Activated CD4-positive, alpha-beta T cell treated with anti-CD3 and anti-CD28 coated beads, Interleukin-2, amount 10 ng/mL, durations not matched to agents 24 days and 14 days (primary cell): ENCODE measurements around the gene UMOD. TPM values are rescaled to one million over a fixed set of nuclear protein-coding genes. Genes with fewer than 3 reads are reported as not detected.

Experiments used
- DNase-seq: peaks from one replicate; pipeline ENCODE4 v3.0.0; 2022
- H3K27ac Mint-ChIP-seq: one replicate; pipeline ENCODE4 v1.8.0; 2022; ENCODE audit warnings: mild to moderate bottlenecking, mixed read lengths
- H3K27me3 Mint-ChIP-seq: one replicate; pipeline ENCODE4 v1.8.0; 2022; ENCODE audit warnings: mixed read lengths
- H3K36me3 Mint-ChIP-seq: one replicate; pipeline ENCODE4 v1.8.0; 2022; ENCODE audit warnings: low read depth, mild to moderate bottlenecking, mixed read lengths
- H3K4me1 Mint-ChIP-seq: one replicate; pipeline ENCODE4 v1.8.0; 2021; ENCODE audit warnings: mixed read lengths
- H3K4me3 Mint-ChIP-seq: one replicate; pipeline ENCODE4 v1.8.0; 2022; ENCODE audit warnings: mild to moderate bottlenecking, moderate library complexity, mixed read lengths
- H3K9me3 Mint-ChIP-seq: one replicate; pipeline ENCODE4 v1.8.0; 2021; ENCODE audit warnings: mixed read lengths
- intact Hi-C: fragments of 100-400 bp; cut with micrococcal nuclease; formaldehyde crosslinking; loops from one replicate; pipeline ENCODE4 v1.15.1; 2023
- total RNA-seq: library from RNA; stranded (reverse); gene quantifications from 2 replicates; pipeline ENCODE4 v1.2.3, GENCODE V29; 2022

The UMOD gene
- total RNA-seq, 1 donor from 2014 or later, result not detected

DNA sequence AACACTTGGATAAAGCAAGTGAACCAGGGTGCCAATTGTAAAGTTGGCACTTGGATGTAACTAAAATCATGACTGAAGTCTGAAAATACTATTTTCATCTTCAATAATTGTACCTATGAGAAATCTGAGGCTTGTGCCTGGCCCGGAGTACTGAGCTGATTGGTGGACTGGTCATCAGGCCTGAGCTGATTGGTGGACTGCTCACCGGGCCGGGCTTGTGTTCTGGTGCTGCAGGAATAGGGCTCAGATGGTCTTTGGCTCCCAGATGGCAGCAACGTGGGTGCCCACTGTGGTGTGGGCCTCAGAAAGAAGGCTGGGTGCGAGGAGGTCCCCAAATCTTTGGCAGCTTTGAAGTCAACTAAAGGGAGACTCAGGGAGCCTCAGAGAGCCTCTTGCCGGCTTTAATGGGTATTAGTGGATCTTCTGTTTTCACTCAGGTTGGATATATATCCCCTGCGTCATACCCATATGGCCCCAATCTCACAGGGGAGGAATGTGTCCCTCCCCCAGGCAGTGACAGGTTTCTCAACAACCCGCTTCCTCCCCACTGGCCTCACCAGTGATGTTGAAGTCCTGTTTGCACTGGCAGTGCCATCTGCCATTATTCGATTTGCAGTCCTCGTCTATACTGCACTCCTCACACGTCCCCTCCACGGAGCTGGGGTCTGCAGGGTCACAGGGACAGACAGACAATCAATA lies 4.7 kb downstream of the UMOD start:
- H3K36me3 Mint-ChIP-seq, result no peaks in the 10 kb centered on the region
- H3K27ac Mint-ChIP-seq, result no peak overlapping the region
- no peak for DNase-seq
- H3K27me3 Mint-ChIP-seq, result no peaks in the 10 kb centered on the region
- no peaks in the 10 kb centered on the region for H3K4me1 Mint-ChIP-seq
- intact Hi-C loops, result no loop called here
- H3K9me3 Mint-ChIP-seq, result no peaks in the 10 kb centered on the region
- H3K4me3 Mint-ChIP-seq, result no peak overlapping the region

- Mint-ChIP-seq H3K36me3 (no peaks in the 10 kb centered on the region), H3K27me3 (no peaks in the 10 kb centered on the region), H3K4me1 (no peaks in the 10 kb centered on the region), H3K9me3 (no peaks in the 10 kb centered on the region), H3K27ac (no peak overlapping the region), H3K4me3 (no peak overlapping the region)
- DNase-seq, result no peak
- intact Hi-C loops, result no loop called here
Measured at GRCh38 chr16:20344611-20345010, 7.9 kb downstream of the UMOD start.

DNA sequence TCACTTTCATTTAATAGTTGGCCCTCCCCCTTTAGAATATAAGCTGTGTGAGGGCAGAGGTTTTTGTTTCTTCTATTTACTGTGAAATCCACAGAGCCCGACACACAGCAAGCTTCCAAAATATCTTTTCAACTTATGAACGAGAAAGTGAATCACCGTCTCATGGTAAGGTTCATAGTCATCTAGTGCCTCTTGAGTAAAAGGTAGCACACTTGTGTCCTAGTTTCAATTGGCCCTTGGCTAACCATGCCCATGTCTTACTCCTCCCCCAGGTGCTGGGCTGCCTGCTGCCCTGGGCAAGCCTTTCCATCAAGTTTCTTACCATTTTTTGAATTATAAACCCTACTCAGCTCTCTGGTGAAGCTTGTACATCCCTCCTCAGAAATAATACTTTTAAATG lies 12.8 kb downstream of the UMOD start:
- Mint-ChIP-seq H3K36me3 (no peaks in the 10 kb centered on the region), H3K27me3 (no peaks in the 10 kb centered on the region), H3K9me3 (no peaks in the 10 kb centered on the region), H3K4me1 (no peaks in the 10 kb centered on the region), H3K4me3 (no peak overlapping the region), H3K27ac (no peak overlapping the region)
- DNase-seq, result no peak
- intact Hi-C loops, result no loop called here

DNA sequence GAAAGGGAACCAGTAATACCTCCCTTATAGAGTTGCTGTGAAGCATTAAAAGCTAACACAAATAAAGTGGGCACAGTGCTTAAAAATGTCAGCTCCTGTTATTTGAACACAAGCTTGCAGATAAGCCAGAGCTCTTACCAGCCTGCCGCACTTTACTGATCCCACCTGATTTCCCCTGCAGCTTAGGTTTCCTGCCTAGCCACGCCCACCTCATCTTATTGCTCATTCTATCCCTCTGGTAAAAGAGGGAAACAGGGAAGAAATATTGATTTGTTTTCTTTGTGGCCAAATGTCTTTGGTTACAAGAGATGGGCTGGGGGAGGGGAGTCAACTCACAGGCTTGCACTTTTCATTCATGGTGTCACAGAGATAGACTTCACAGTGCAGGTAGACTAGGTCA lies 15.6 kb downstream of the UMOD start:
- H3K27me3 Mint-ChIP-seq, result no peaks in the 10 kb centered on the region
- no peaks in the 10 kb centered on the region for H3K9me3 Mint-ChIP-seq
- H3K27ac Mint-ChIP-seq, result no peak overlapping the region
- H3K4me3 Mint-ChIP-seq, result no peak overlapping the region
- intact Hi-C loops, result no loop called here
- H3K4me1 Mint-ChIP-seq, result no peaks in the 10 kb centered on the region
- no peak for DNase-seq
- H3K36me3 Mint-ChIP-seq, result no peaks in the 10 kb centered on the region

GRCh38 chr16:20334396-20334795 lies 18.1 kb downstream of the UMOD start:
- intact Hi-C loops, result no loop called here
- no peak for DNase-seq
- H3K27me3 Mint-ChIP-seq, result no peaks in the 10 kb centered on the region
- no peak overlapping the region for H3K4me3 Mint-ChIP-seq
- H3K27ac Mint-ChIP-seq, result no peak overlapping the region
- H3K9me3 Mint-ChIP-seq, result no peaks in the 10 kb centered on the region
- no peaks in the 10 kb centered on the region for H3K4me1 Mint-ChIP-seq
- H3K36me3 Mint-ChIP-seq, result no peaks in the 10 kb centered on the region

- intact Hi-C loops, result no loop called here
- no peak for DNase-seq
- no peaks in the 10 kb centered on the region for H3K4me1 Mint-ChIP-seq
- no peaks in the 10 kb centered on the region for H3K36me3 Mint-ChIP-seq
- no peak overlapping the region for H3K4me3 Mint-ChIP-seq
- no peaks in the 10 kb centered on the region for H3K9me3 Mint-ChIP-seq
- H3K27ac Mint-ChIP-seq, result no peak overlapping the region
- no peaks in the 10 kb centered on the region for H3K27me3 Mint-ChIP-seq
Measured at GRCh38 chr16:20333120-20333519, 19.4 kb downstream of the UMOD start.

DNA sequence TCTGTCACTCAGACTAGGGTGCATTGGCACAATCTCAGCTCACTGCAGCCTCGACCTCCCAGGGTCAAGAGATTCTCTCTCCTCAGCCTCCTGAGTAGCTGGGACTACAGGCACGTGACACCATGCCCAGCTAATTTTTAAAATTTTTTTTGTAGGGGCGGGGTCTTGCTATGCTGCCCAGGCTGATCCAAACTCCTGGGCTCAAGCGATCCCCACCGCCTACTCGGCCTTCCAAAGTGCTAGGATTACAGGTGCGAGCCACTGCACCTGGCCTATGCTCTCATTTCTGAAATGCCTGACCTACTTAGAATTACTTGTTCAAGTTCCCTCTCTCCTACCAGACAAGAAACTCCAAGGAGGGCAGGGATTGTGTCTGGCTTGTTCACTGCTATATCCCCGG lies 20.1 kb downstream of the UMOD start:
- Mint-ChIP-seq H3K4me1 (no peaks in the 10 kb centered on the region), H3K9me3 (no peaks in the 10 kb centered on the region), H3K36me3 (no peaks in the 10 kb centered on the region), H3K27me3 (no peaks in the 10 kb centered on the region), H3K27ac (no peak overlapping the region), H3K4me3 (no peak overlapping the region)
- DNase-seq, result no peak
- intact Hi-C loops, result no loop called here

- Mint-ChIP-seq H3K4me3 (no peak overlapping the region), H3K27me3 (no peaks in the 10 kb centered on the region), H3K36me3 (no peaks in the 10 kb centered on the region), H3K27ac (no peak overlapping the region), H3K9me3 (no peaks in the 10 kb centered on the region), H3K4me1 (no peaks in the 10 kb centered on the region)
- no peak for DNase-seq
- intact Hi-C loops, result no loop called here
Measured at GRCh38 chr16:20331635-20332034, 20.9 kb downstream of the UMOD start.

GRCh38 chr16:20329392-20330138 lies 22.9 kb downstream of the UMOD start:
- Mint-ChIP-seq H3K27me3 (no peaks in the 10 kb centered on the region), H3K36me3 (no peaks in the 10 kb centered on the region), H3K9me3 (no peaks in the 10 kb centered on the region), H3K27ac (no peak overlapping the region), H3K4me3 (no peak overlapping the region), H3K4me1 (no peaks in the 10 kb centered on the region)
- no peak for DNase-seq
- intact Hi-C loops, result no loop called here

DNA sequence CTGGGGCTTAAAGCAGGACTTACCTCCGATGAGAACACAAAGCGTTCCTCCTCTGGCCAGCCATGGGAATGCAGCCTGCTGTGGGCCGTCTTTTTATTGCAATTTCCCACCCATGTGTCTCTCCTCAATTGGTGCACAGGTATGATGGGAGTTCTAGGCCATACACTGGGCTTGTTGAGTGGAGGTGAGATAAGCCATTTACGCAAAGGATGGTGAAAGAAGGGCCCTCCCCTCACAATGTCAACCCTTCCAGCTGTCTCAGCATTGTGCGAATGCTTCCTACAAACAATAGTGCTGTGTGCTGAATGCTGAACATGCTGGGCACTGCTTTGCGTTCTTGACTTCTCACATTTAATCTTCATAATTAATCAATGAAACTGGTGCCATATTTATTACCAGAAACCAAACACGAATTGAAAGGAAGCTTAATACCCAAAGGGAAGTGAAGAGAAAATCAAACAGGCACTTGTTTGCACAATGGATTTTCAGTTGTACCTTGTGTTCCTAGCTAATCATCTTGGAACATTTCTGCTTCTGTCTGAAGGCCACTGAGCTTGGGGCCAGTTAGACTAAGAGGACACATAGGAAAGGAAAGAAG lies 25.0 kb downstream of the UMOD start, which contains the start of gene GP2:
Gene GP2, minus strand, starts transcription at position 70 of the 598 bp plus-strand sequence. CDS start 1,082 bp downstream, outside the sequence.
- DNase-seq, result no peak
- H3K27me3 Mint-ChIP-seq, result no peaks in the 10 kb centered on the region
- no peak within 1 kb of the TSS for H3K4me3 Mint-ChIP-seq
- H3K27ac Mint-ChIP-seq, result no peak within 1 kb of the TSS
- H3K9me3 Mint-ChIP-seq, result no peaks in the 10 kb centered on the region
- H3K4me1 Mint-ChIP-seq, result no peaks in the 10 kb centered on the region
- H3K36me3 Mint-ChIP-seq, result no peaks in the 10 kb centered on the region
- intact Hi-C loops, result no loop called here

- DNase-seq, result no peak
- H3K27me3 Mint-ChIP-seq, result no peaks in the 10 kb centered on the region
- no peaks in the 10 kb centered on the region for H3K9me3 Mint-ChIP-seq
- H3K4me3 Mint-ChIP-seq, result no peak overlapping the region
- intact Hi-C loops, result no loop called here
- H3K36me3 Mint-ChIP-seq, result no peaks in the 10 kb centered on the region
- H3K4me1 Mint-ChIP-seq, result no peaks in the 10 kb centered on the region
- no peak overlapping the region for H3K27ac Mint-ChIP-seq
Measured at GRCh38 chr16:20326321-20326720, 26.2 kb downstream of the UMOD start.

- no peaks in the 10 kb centered on the region for H3K9me3 Mint-ChIP-seq
- no peak overlapping the region for H3K27ac Mint-ChIP-seq
- H3K4me1 Mint-ChIP-seq, result no peaks in the 10 kb centered on the region
- DNase-seq, result no peak
- H3K4me3 Mint-ChIP-seq, result no peak overlapping the region
- intact Hi-C loops, result no loop called here
- no peaks in the 10 kb centered on the region for H3K27me3 Mint-ChIP-seq
- no peaks in the 10 kb centered on the region for H3K36me3 Mint-ChIP-seq
Measured at GRCh38 chr16:20325005-20325404, 27.5 kb downstream of the UMOD start.

DNA sequence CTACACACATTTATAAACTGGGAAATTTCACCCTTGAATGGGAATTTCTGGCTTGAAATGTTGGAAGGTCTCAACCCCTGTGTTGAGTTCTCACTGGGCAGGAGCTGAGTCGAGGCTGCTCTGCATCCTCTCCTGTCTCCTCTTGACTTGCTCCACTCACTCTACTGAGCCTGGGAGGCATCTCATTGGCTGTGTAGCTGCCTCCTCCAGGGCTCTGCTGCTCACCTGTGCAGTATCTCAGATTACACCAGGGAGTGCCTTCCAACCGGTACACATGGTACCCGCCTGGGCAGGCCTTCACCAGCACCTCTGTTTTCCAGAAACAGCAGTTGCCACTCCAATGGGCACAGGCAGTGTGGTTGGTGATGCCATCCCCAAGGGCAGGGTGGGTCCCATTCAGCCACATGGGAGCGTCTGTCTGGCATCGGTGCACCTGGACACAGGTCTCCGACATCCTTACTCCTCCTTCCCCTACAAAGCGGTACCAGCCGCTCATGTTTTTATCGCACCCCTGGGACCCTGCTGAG lies 28.9 kb downstream of the UMOD start:
- DNase-seq, result no peak
- Mint-ChIP-seq H3K27ac (no peak overlapping the region), H3K4me3 (no peak overlapping the region), H3K4me1 (no peaks in the 10 kb centered on the region), H3K36me3 (no peaks in the 10 kb centered on the region), H3K27me3 (no peaks in the 10 kb centered on the region), H3K9me3 (no peaks in the 10 kb centered on the region)
- intact Hi-C loops, result no loop called here

GRCh38 chr16:20322696-20323095 lies 29.8 kb downstream of the UMOD start:
- Mint-ChIP-seq H3K4me1 (no peaks in the 10 kb centered on the region), H3K27me3 (no peaks in the 10 kb centered on the region), H3K4me3 (no peak overlapping the region), H3K9me3 (no peaks in the 10 kb centered on the region), H3K27ac (no peak overlapping the region), H3K36me3 (no peaks in the 10 kb centered on the region)
- no peak for DNase-seq
- intact Hi-C loops, result no loop called here
